Cardiac muscle cell (in vitro differentiated cells and primary cell): Measurements from ENCODE around the gene SLC4A4. TPM values are rescaled to one million over a fixed set of nuclear protein-coding genes. Genes with fewer than 3 reads are reported as not detected.

Experiments used
- DNase-seq, 2 donors: peaks; one replicate each; pipeline versions ENCODE4 v3.0.0 to v3.0.0-alpha.2; 2010 to 2017; ENCODE audit warnings: low read depth in 1 of 2, low spot score in 1 of 2
- H3K27ac ChIP-seq: fragments of 200-600 bp; sonication (generic); 2 replicates; pipeline ENCODE4 v1.5.1; 2016
- H3K27me3 ChIP-seq: fragments of 200-600 bp; sonication (generic); 2 replicates; pipeline ENCODE4 v1.6.0; 2016; ENCODE audit warnings: control low read depth
- H3K36me3 ChIP-seq: fragments of 200-600 bp; sonication (generic); 2 replicates; pipeline ENCODE4 v1.5.1; 2016; ENCODE audit warnings: control low read depth
- H3K4me1 ChIP-seq: fragments of 200-600 bp; sonication (generic); 2 replicates; pipeline ENCODE4 v1.8.1; 2017; ENCODE audit warnings: low read depth, mild to moderate bottlenecking, mixed run types
- H3K4me3 ChIP-seq: fragments of 200-600 bp; sonication (generic); 2 replicates; pipeline ENCODE4 v1.5.1; 2016; ENCODE audit warnings: mild to moderate bottlenecking
- H3K9me3 ChIP-seq: fragments of 200-600 bp; sonication (generic); 2 replicates; pipeline ENCODE4 v1.5.1; 2017; ENCODE audit warnings: low read depth, mild to moderate bottlenecking, control low read depth
- polyA plus RNA-seq: library from polyadenylated mRNA; unstranded; fragments of >200 nt; fragmentation: Nextera tagmentation; extraction: Ambion mirVana; gene quantifications from 2 replicates; pipeline ENCODE4 v1.2.1, GENCODE V29; 2016
- total RNA-seq: library from RNA; depleted of rRNA; stranded (reverse); fragments of >200 nt; gene quantifications from 2 replicates; pipeline ENCODE4 v1.2.3, GENCODE V29; 2016
- TF ChIP-seq, protein P1 (sequence below): IDR thresholded peaks from 2 replicates; pipeline ENCODE4 v1.5.1; 2012; ENCODE audit warnings: low read depth, mild to moderate bottlenecking, low read length

SLC4A4 gene
- total and polyA plus RNA-seq, 2 experiments from 2014 or later, result 12.7 to 31.5 TPM

GRCh38 chr4:71609651-71610050, 270.8 kb downstream of the SLC4A4 start:
- H3K4me3 ChIP-seq, result no peak overlapping the region
- DNase-seq, result no peak
- TF ChIP-seq, protein P1, sequence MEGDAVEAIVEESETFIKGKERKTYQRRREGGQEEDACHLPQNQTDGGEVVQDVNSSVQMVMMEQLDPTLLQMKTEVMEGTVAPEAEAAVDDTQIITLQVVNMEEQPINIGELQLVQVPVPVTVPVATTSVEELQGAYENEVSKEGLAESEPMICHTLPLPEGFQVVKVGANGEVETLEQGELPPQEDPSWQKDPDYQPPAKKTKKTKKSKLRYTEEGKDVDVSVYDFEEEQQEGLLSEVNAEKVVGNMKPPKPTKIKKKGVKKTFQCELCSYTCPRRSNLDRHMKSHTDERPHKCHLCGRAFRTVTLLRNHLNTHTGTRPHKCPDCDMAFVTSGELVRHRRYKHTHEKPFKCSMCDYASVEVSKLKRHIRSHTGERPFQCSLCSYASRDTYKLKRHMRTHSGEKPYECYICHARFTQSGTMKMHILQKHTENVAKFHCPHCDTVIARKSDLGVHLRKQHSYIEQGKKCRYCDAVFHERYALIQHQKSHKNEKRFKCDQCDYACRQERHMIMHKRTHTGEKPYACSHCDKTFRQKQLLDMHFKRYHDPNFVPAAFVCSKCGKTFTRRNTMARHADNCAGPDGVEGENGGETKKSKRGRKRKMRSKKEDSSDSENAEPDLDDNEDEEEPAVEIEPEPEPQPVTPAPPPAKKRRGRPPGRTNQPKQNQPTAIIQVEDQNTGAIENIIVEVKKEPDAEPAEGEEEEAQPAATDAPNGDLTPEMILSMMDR, result no peak
- no peaks in the 10 kb centered on the region for H3K36me3 ChIP-seq
- H3K27me3 ChIP-seq, result no peaks in the 10 kb centered on the region
- no peak overlapping the region for H3K27ac ChIP-seq
- no peaks in the 10 kb centered on the region for H3K9me3 ChIP-seq
- H3K4me1 ChIP-seq, result peaks cover 14% of the 10 kb centered on the region

DNA sequence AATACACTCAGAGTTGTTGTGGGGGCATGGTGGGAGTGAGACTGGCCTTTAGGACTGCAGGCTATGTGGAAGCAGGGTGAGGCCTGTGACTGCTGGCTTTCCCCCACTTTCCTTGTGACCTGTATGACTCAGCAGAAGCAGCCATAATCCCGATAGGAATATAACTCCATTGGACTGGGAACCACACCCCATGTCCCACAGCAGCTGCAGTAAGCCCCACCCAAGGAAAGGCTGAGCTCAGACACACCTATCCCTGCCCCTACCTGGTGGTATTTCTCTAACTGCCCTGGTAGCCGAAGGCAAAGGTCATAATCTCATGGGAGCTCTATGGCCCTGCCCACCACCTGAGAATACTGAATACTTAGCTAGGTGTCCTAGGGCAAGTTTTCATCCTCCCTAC, 275.8 kb downstream of the SLC4A4 start:
- no peaks in the 10 kb centered on the region for H3K9me3 ChIP-seq
- no peaks in the 10 kb centered on the region for H3K27me3 ChIP-seq
- no peak overlapping the region for H3K27ac ChIP-seq
- TF ChIP-seq, protein P1, result no peak
- no peak for DNase-seq
- H3K4me1 ChIP-seq, result peaks cover 11% of the 10 kb centered on the region
- no peaks in the 10 kb centered on the region for H3K36me3 ChIP-seq
- H3K4me3 ChIP-seq, result no peak overlapping the region

DNA sequence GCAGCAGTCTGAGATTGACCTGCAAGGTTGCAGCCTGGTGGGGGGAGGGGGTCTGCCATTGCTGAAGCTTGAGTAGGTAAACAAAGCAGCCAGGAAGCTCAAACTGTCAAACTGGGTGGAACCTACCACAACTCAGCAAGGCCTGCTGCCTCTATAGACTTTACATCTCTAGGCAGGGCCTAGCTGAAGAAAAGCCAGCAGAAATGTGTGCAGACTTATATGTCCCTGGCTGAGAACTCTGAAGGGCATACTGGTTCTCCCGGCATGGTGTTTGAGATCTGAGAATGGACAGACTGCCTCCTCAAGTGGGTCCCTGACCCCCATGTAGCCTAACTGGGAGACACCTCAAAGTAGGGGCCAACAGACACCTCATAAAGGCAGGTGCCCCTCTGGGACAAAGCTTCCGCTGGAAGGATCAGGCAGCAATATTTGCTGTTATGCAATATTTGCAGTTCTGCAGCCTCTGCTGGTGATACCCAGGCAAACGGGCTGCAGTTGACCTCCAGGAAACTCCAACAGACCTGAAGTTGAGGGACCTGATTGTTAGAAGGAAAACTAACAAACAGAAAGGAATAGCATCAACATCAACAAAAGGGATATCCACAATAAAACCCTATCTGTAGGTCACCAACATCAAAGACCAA, 277.5 kb downstream of the SLC4A4 start:
- Histone ChIP-seq H3K4me1 (peaks cover 7% of the 10 kb centered on the region), H3K9me3 (no peaks in the 10 kb centered on the region), H3K27ac (no peak overlapping the region), H3K4me3 (no peak overlapping the region), H3K36me3 (no peaks in the 10 kb centered on the region), H3K27me3 (no peaks in the 10 kb centered on the region)
- TF ChIP-seq, protein P1, result no peak
- no peak for DNase-seq
